Calu3 (cell line): ENCODE data around the gene RENBP. TPM values are rescaled to one million over a fixed set of nuclear protein-coding genes. Genes with fewer than 3 reads are reported as not detected.
"Not testable (repeated sequence)": the region's sequence is repeated elsewhere in the genome, so short reads cannot be mapped to it uniquely, and the experiment has no call there.

ENCODE experiments used
- BruUV-seq: library from RNA; stranded (reverse); fragments of 400-500 nt; replicated peaks from 2 replicates; lab custom pipeline; 2021; lab: Mats Ljungman, UMichigan
- CTCF ChIA-PET: fragments of 300-600 bp; sonication (Branson Sonifier 250); formaldehyde crosslinking; loops from one replicate; lab custom pipeline; 2022; ENCODE audit warnings: antibody characterized with exemption; lab: Charles Lee
- DNase-seq: peaks from one replicate; pipeline ENCODE4 v3.0.0; 2022
- H3K27ac Mint-ChIP-seq: one replicate; pipeline ENCODE4 v1.8.0; 2022; ENCODE audit warnings: mixed read lengths; ENCODE audit not compliant: unreplicated experiment
- H3K27me3 Mint-ChIP-seq: one replicate; pipeline ENCODE4 v1.8.0; 2022; ENCODE audit warnings: mixed read lengths; ENCODE audit not compliant: unreplicated experiment
- H3K36me3 Mint-ChIP-seq: one replicate; pipeline ENCODE4 v1.8.0; 2022; ENCODE audit warnings: mild to moderate bottlenecking, moderate library complexity, mixed read lengths; ENCODE audit not compliant: insufficient read depth, unreplicated experiment
- H3K4me1 Mint-ChIP-seq: one replicate; pipeline ENCODE4 v1.8.0; 2022; ENCODE audit warnings: mild to moderate bottlenecking, low read depth, mixed read lengths; ENCODE audit not compliant: unreplicated experiment
- H3K4me3 Mint-ChIP-seq: one replicate; pipeline ENCODE4 v1.8.0; 2022; ENCODE audit warnings: mild to moderate bottlenecking, low read depth, moderate library complexity, mixed read lengths; ENCODE audit not compliant: unreplicated experiment
- H3K9me3 Mint-ChIP-seq: one replicate; pipeline ENCODE4 v1.8.0; 2022; ENCODE audit warnings: low read depth, mixed read lengths; ENCODE audit not compliant: unreplicated experiment
- CTCF ChIP-seq: fragments of 200-600 bp; IDR thresholded peaks from one replicate; pipeline ENCODE4 v1.8.0; 2022; ENCODE audit warnings: antibody characterized with exemption; ENCODE audit not compliant: unreplicated experiment
- intact Hi-C: fragments of 100-400 bp; cut with micrococcal nuclease; formaldehyde crosslinking; loops from one replicate; pipeline ENCODE4 v1.10.0; 2022; ENCODE audit not compliant: unreplicated experiment
- total RNA-seq: library from RNA; stranded (reverse); gene quantifications from 2 replicates; pipeline ENCODE4 v1.2.3, GENCODE V29; 2022

RENBP gene
- total RNA-seq, 1 experiment from 2014 or later: 0.80 TPM

DNA sequence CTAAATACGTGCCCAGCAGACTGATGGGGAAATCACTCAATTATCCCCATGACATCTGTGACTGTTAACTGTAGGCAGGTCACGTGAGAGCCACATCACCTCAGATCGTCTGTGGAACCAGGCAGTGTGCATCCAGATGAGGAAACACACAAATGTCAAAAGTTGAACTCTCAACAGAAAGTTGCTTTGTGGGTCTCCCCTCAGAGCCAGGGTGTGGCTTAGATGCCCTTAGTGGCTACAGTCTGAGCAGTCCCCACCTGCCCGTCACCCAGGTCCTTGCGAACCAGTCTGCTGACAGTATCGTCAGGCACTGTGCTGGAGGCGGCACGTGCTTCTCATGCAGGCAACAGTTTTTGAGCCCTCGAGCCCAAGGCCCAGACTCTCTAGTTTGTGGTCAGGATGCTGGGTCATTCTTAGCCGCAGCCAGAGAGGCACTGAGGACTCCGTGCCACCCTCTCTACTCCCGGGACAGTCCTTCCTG, 38.9 kb upstream of the RENBP start:
- H3K4me1 Mint-ChIP-seq: no peaks in the 10 kb centered on the region
- no peaks in the 10 kb centered on the region for H3K9me3 Mint-ChIP-seq
- intact Hi-C loops: no loop called here
- CTCF ChIA-PET: no interaction called here
- peaks cover 5% of the 10 kb centered on the region for H3K36me3 Mint-ChIP-seq
- no peaks in the 10 kb centered on the region for H3K27me3 Mint-ChIP-seq
- DNase-seq: no peak
- no peak overlapping the region for H3K27ac Mint-ChIP-seq
- no TSS peak for BruUV-seq
- no peak for TF ChIP-seq CTCF
- no peak overlapping the region for H3K4me3 Mint-ChIP-seq

- Mint-ChIP-seq H3K27me3 (no peaks in the 10 kb centered on the region), H3K36me3 (peaks cover 5% of the 10 kb centered on the region), H3K4me3 (no peak overlapping the region), H3K27ac (no peak overlapping the region), H3K4me1 (no peaks in the 10 kb centered on the region), H3K9me3 (no peaks in the 10 kb centered on the region)
- CTCF ChIA-PET: no interaction called here
- no peak for TF ChIP-seq CTCF
- no peak for DNase-seq
- intact Hi-C loops: no loop called here
- no TSS peak for BruUV-seq
Observed at GRCh38 chrX:153981771-153982533, 37.5 kb upstream of the RENBP start.

DNA sequence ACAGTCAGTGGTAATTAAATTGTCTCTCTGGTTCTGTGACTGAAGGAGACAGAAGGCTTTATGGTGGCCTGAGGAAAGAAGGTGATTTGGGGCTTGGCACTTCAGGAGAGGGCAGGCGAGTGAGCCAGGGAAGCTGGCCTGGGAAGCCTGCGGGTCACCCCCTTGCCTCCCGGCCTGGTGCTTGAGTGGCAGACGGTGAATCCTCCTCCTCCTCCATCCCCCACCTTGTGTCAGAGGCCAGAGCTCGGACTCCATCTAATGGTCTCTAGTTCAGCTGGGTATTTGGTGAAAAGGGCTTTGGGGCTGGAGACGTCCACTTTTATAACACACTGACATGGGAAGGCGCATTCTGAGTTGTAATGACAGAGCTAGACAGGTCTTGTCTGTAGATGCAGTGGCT, 36.8 kb upstream of the RENBP start:
- Mint-ChIP-seq H3K9me3 (no peaks in the 10 kb centered on the region), H3K4me3 (no peak overlapping the region), H3K27me3 (no peaks in the 10 kb centered on the region), H3K36me3 (peaks cover 5% of the 10 kb centered on the region), H3K4me1 (no peaks in the 10 kb centered on the region), H3K27ac (no peak overlapping the region)
- intact Hi-C loops: no loop called here
- TF ChIP-seq CTCF: no peak
- BruUV-seq: no TSS peak
- DNase-seq: no peak
- CTCF ChIA-PET: interaction anchor here (0.6 kb wide), 1 partner anchor 11 kb away, joined by 3 read pairs; no protein-coding TSS in a partner anchor

DNA sequence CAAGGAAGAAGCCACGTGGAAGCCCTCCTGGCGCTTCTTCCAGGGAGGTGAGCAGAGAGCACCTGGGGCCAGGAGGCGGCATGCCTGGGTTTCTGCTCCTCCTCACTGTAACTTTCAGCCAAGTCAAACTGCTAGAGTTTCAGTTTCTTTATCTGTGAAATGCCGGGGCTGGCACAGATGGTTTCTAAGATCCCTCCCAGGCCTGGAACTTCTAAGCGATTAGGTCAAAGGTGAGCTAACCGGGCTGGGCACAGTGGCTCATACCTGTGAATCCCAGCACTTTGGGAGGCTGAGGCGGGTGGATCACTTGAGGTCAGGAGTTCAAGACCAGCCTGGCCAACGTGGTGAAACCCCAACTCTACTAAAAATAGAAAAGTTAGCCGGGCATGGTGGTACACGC, 36.0 kb upstream of the RENBP start:
- not testable (repeated sequence) for BruUV-seq

More for the DNA sequence above, 36.0 kb upstream of the RENBP start:
- CTCF ChIA-PET: interaction anchor here (0.8 kb wide), 1 partner anchor 496 kb away, joined by 3 read pairs; no protein-coding TSS in a partner anchor
- DNase-seq, H3K9me3 Mint-ChIP-seq, H3K4me1 Mint-ChIP-seq, H3K27me3 Mint-ChIP-seq, H3K36me3 Mint-ChIP-seq, H3K27ac Mint-ChIP-seq, intact Hi-C loops, H3K4me3 Mint-ChIP-seq: not testable (repeated sequence)
